Breast epithelium (tissue), 3 donors: Measurements from ENCODE around the gene KNOP1.

Source experiments
- POLR2A ChIP-seq: fragments of 450-650 bp; IDR thresholded peaks from one replicate; pipeline ENCODE4 v1.6.1; 2016; ENCODE audit warnings: antibody characterized with exemption, mild to moderate bottlenecking, moderate library complexity
- POLR2AphosphoS5 ChIP-seq, 3 donors: sonication (generic); formaldehyde crosslinking; IDR thresholded peaks; one replicate each; pipeline ENCODE4 v1.6.1; 2017; ENCODE audit warnings: antibody characterized with exemption in 3 of 3
- TF ChIP-seq, protein P1 (sequence below), 3 donors: fragments of 450-650 bp; IDR thresholded peaks; one replicate each; pipeline ENCODE4 v1.5.1; 2016 to 2017; ENCODE audit warnings: antibody characterized with exemption in 3 of 3, mild to moderate bottlenecking in 3 of 3, moderate library complexity in 3 of 3

DNA sequence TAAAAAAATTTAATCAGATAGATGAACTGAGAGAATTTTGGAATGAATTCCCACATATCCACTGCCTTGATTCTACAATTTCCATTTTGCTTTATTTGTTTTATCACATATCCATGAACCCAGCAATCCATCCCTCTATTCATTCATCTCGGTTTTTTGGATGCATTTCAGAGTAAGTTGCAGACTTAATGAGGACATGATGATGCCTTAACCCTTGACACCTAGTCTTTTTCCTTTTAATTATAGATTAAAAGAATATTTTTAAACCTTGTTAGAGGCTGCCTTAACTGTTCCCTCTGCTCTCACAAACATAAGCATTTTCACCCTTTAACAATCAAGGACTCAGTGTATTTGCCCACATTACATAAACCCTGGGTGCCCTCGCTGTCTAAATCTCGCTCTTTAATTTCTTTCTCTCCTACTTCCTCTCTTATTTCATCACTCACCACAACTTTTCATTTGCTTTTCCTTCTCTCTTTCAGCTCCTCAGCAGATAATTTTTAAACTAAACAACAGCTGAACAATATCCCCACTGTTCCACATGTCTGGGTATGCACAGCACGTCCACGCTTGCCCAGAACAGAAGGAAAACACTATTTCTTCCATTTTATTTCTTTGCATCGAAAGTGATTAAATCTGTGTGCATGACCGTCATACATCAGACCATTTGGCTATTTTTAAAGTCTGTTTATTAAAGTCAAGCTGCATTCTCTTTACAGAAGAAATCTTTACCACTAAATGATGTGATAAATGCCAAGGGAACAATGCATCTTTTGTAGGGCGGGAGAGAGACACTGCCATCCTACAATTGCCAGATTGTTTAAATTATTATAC lies 40.0 kb upstream of the KNOP1 start:
- TF ChIP-seq, protein P1, sequence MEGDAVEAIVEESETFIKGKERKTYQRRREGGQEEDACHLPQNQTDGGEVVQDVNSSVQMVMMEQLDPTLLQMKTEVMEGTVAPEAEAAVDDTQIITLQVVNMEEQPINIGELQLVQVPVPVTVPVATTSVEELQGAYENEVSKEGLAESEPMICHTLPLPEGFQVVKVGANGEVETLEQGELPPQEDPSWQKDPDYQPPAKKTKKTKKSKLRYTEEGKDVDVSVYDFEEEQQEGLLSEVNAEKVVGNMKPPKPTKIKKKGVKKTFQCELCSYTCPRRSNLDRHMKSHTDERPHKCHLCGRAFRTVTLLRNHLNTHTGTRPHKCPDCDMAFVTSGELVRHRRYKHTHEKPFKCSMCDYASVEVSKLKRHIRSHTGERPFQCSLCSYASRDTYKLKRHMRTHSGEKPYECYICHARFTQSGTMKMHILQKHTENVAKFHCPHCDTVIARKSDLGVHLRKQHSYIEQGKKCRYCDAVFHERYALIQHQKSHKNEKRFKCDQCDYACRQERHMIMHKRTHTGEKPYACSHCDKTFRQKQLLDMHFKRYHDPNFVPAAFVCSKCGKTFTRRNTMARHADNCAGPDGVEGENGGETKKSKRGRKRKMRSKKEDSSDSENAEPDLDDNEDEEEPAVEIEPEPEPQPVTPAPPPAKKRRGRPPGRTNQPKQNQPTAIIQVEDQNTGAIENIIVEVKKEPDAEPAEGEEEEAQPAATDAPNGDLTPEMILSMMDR (IDR thresholded peaks at IDR 0.05) = no peak
- no peak for TF ChIP-seq POLR2A
- TF ChIP-seq POLR2AphosphoS5 (IDR thresholded peaks at IDR 0.05) = no peak
